ENCODE data around the gene MARCKS.
"Not testable (repeated sequence)": the region's sequence is repeated elsewhere in the genome, so short reads cannot be mapped to it uniquely, and the experiment has no call there.

The MARCKS gene

GRCh38 chr6:113884011-113884410 is 26.9 kb downstream of the MARCKS start:
- no peak for DNase-seq (ENCODE audit: low read depth in 2 of 2)

DNA sequence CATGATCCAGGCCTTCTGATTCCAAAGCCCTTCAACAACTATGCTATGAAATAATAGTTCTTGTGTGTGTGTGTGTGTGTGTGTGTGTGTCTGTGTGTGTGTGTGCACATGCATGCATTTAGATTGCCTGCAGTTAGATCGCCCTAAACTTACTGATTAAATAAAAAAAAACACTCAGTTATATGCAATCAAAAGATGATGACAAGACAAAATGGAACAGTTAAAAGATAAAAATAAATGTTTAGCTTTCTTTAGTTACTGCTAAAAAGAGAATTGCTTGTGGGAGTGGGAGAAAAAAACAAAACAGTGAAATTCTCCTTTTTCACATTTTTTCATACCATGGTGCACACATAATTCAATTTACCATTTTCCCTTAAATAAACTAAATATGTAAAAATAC is 29.4 kb downstream of the MARCKS start:
- DNase-seq (ENCODE audit: low read depth in 2 of 2), result no peak

DNA sequence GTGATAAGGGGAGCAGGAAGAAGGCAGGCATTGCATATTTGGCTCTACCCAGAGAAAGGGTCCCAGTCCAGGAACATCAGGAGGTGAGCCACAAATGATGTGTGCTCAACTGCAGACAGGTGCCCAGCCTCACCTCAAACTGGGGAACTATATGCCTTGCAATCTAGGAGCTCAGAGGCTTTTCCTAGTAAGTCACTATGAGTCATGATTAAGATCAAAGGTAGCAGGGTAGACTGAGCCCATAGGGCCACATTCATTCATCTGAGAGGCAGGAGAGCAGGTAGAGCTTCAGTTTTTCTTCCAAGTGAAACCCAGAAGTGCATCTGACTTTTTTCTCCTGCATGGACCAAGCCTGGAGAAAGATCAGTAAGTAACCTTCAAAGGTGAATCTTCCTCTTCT is 31.3 kb downstream of the MARCKS start:
- no peak for DNase-seq (ENCODE audit: low read depth in 2 of 2)

DNA sequence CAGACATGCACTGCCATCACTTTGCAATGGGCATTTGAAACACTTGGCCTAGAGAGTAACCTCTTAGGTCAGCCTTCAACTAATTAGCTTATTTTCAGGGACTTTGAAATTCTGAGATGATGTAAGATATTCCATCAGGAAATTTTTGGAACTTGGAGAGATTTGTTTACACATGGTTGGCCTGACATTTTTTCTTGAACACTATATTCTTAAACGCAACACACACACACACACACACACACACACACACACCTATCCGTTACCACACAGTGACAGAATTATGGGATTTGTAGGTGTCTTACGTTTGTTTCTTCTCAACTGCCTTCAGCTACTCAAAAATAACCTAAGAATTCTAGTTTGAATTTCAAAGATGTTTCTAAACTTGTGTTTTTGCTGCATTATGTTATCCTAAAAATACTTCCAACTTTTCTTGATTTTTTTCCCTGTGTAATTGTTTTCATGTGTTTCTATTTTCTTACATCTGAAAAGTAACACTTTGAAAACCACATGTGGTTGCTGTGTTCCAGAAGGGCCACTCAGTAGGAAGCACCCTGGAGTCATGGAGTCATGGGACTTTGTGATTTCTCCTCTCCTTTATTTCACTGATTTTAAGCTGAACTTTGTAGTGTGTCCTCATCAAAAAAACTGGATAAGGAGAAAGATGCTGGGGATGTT is 31.9 kb downstream of the MARCKS start:
- DNase-seq (ENCODE audit: low read depth in 2 of 2), result no peak

DNA sequence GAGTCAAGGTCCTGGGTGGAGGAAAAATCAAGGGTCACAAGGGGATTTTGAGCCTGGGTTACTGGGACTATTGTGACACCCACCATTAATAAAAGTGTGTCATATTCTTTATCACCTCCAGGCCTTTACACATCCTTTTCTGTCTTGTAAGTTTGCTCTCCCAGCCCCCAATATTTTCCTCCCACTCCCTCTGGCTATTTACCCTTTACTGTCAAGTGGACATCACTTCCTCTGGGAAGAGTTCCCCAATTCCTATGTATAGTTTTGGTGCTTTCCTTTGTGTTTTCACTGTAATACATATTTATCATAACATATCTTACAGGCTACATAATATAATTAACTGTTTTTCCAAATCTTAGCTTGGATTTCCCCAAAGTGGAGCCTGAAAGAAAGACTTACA is 36.3 kb downstream of the MARCKS start:
- DNase-seq (ENCODE audit: low read depth in 2 of 2), result no peak

DNA sequence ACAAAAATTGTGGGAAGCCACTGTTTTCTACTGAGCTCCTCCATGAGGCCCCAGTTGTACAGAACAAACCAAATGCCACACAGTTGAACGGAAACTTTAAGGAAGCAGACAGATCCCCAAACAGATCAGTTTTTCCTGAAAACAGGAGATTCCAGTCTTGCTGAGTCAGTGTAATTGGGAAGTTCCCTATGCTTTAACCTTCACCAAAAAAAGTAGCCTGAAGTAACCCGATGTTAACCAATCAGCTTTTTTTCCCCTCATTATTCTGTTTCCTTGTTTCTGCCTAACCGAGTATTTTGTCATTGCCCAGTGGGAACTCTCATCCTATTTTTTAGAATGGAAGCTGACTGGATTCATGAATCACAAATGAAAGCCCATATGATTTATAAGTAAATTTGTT is 36.7 kb downstream of the MARCKS start:
- no peak for DNase-seq (ENCODE audit: low read depth in 2 of 2)

DNA sequence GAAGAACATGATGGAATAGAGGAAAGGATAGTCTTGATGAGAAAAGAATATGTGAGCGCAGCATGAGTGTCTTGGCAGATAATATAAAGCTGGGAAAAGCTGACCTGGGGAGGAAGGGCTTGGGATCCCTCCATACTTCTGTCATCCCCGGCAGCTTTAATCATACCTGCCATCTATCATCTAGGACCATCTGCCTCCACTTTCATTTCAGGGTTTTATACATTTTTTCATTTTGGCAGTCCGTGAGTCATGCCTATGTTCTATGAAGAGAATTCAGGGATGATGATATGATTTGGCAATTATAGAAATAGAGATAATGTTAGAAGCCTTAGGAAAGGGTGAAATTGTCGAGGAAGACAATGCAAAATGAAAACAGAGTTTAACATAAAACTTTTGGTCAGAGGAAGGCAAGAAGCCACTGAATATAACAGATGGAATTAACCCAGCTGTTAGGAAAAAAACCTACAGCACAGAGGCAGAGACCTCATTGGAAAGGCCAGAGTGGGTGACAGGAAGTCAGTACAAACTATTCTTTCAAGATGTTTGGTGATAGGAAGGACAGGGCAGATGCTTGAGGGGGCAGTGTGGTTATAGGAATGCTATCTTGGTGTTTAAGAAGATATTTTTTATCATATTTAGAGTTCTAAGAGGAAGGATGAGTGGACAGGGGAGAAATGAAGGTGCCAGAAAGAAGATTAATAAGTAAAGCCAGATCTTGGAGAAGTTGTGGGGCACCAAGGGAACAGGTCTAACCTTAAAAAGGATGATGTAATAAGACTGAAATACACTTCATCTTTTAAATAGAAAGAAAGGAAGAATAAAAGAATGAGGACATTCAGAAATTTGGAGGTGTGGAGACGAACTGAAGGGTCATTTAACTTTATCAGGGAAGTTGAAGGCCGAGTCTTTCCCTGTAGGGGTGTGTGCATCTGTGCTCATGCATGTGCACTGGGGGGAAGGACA is 37.8 kb downstream of the MARCKS start:
- DNase-seq (ENCODE audit: low read depth in 2 of 2), result no peak

GRCh38 chr6:113901482-113901881 is 44.3 kb downstream of the MARCKS start:
- no peak for DNase-seq (ENCODE audit: low read depth in 2 of 2)

DNA sequence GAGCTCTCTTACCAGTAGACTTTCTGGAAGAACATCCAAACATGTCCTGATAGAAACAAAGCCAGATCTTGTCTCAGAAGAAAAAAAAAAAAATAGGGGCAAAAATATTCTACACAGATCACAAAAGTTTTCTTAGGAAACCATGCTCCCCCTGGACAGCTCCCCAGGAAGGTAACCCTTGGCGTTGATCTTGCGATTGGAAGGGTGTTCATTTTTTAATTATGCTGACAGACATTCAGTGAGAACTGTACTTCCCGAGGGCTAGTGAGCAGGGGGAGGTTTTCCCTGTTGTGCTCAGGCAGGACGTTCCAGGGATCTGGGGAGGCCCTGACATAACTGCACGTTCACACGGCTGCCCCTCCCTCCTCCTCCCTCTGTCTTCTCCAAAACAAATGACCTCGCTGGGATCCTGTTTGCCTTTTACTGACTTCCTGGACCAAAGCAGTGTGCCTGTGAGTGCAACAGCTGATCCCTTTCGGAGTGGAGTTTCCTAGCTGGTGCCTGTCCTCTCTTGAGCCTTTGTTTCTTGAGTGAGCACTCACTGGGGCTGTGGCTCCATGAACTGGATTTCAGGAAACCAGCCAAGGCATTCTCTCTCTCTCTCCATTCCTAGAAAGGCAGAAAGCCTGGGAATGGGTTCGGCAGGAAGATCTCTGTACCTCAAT is 46.7 kb downstream of the MARCKS start:
- DNase-seq (ENCODE audit: low read depth in 2 of 2), result no peak

DNA sequence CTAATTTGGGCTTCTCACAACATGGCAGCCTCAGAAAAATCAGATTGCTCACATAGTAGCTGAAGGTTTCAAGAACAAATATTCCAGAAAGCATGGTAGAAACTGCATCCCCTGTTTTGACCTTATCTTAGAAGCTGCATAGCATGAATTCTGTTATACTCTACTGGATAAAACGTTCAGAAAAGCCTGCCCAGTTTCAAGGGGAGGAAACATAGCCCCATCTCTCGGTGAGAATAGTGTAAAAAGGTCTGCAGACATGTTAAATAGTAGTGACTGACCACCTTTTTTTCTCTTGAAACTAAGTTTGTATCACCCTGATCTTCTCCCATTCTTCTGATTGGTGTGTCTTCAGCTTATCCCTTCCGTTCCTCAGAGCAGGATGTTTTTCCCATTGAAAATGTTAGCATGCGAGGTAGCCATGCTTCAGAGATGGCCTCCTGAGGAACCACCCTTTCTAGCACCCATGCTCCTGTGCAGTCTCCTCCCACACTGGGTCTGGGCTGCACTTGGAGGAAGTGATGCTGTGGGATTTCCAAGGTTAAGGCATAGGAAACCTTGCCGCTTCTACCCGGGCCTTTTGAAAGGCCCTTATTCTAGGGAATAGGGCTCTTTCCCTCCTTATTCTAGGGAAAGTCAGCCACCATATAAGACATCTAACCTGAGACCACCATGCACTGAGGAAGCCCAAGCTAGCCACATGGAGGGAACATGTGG is 50.1 kb downstream of the MARCKS start:
- no peak for DNase-seq (ENCODE audit: low read depth in 2 of 2)

DNA sequence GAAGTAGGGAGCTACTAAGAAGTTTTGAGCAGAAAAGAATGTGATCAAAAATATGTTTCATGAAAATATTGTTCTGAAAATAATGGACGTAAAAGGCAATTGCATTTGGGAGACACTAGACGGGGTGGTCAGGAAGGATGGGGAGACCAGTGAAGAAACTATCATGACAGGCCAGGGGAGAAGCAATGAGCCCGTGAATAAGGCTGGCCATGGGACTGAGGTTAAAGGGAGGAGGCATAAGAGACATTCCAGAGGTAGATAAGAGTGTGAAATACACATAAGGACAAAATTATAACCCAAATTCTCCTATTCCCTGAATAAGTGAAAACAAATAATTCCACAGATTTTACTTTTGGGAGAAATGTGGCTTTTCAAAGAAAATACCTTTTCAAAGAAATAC is 51.7 kb downstream of the MARCKS start:
- no peak for DNase-seq (ENCODE audit: low read depth in 2 of 2)

GRCh38 chr6:113909224-113909856 is 52.2 kb downstream of the MARCKS start:
- no peak for DNase-seq (ENCODE audit: low read depth in 2 of 2)

DNA sequence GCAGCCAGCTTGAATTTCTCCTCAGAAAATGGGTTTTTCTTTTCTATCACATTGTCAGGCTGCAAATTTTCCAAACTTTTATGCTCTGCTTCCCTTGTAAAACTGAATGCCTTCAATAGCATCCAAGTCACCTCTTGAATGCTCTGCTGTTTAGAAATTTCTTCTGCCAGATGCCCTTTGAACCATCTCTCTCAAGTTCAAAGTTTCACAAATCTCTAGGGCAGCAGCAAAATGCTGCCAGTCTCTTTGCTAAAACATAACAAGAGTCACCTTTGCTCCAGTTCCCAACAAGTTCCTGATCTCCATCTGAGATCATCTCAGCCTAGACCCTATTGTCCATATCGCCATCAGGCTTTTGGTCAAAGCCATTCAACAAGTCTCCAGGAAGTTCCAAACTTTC is 53.1 kb downstream of the MARCKS start:
- not testable (repeated sequence) for DNase-seq (ENCODE audit: low read depth in 2 of 2)

Measured in stimulated activated CD8-positive, alpha-beta memory T cell treated with anti-CD3 and anti-CD28 coated beads, Interleukin-15, amount 100 ng/mL, for 4 hours (primary cell).